PFSK-1 (cell line): ENCODE data around the gene GNRH2.

ENCODE experiments used
- POLR2AphosphoS5 ChIP-seq: IDR thresholded peaks from 2 replicates; pipeline ENCODE4 v1.6.1; 2012; ENCODE audit warnings: low read depth, mild to moderate bottlenecking, control low read depth, low read length, moderate library complexity
- SIN3A ChIP-seq: IDR thresholded peaks from 2 replicates; pipeline ENCODE4 v1.6.1; 2012; ENCODE audit warnings: mild to moderate bottlenecking, low read length, moderate library complexity, borderline replicate concordance; ENCODE audit not compliant: insufficient read depth
- TAF1 ChIP-seq: IDR thresholded peaks from 2 replicates; pipeline ENCODE4 v1.6.1; 2012; ENCODE audit warnings: low read length, control low read depth, borderline replicate concordance; ENCODE audit not compliant: insufficient read depth
- TF ChIP-seq, protein P1 (sequence below), 2 experiments: IDR thresholded peaks; 2 replicates each; pipeline versions ENCODE4 v1.6.1 to v1.8.0; 2011 to 2012; ENCODE audit warnings: low read depth in 2 of 2, low read length in 2 of 2, control low read depth in 1 of 2, inconsistent platforms in 1 of 2, mild to moderate bottlenecking in 1 of 2, moderate library complexity in 1 of 2; ENCODE audit not compliant: insufficient read depth in 1 of 2

DNA sequence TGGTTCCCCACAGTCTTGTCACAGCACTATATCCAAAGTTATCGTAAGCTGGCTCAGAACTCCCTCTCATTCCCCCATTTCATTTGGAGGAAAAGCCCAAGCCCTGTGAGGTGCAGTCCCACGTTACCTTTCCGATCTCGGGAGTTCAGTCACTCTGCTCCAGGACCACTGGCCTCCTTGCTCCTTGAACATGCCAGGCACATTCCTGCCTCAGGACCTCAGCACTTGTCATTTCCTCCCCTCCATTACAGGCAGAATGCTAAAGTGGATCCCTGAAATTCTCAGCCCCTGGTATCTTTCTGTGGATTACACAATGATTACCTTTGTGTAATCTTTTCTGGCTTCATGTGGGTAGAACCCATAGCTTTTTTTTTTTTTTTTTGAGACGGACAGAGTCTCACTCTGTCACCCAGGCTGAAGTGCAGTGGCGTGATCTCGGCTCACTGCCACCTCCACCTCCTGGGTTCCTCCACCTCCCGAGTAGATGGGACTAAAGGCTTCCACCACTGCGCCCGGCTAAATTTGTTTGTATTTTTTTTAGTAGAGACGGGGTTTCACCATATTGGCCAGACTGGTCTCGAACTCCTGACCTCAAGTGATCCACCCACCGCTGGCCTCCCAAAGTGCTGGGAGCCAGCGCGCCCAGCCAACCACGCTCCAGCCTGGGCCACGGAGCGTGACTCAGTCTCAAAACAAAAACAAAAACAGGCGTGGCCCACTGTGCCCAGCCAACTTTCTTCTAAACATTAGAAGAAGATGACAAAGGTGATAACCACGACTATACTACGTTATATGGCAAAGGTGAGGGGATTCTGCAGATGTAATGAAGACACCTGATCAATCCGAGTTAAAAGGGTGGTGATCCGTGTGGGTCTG is 24.0 kb downstream of the GNRH2 start:
- TF ChIP-seq POLR2AphosphoS5 = no peak
- TF ChIP-seq TAF1 = no peak
- TF ChIP-seq, protein P1, sequence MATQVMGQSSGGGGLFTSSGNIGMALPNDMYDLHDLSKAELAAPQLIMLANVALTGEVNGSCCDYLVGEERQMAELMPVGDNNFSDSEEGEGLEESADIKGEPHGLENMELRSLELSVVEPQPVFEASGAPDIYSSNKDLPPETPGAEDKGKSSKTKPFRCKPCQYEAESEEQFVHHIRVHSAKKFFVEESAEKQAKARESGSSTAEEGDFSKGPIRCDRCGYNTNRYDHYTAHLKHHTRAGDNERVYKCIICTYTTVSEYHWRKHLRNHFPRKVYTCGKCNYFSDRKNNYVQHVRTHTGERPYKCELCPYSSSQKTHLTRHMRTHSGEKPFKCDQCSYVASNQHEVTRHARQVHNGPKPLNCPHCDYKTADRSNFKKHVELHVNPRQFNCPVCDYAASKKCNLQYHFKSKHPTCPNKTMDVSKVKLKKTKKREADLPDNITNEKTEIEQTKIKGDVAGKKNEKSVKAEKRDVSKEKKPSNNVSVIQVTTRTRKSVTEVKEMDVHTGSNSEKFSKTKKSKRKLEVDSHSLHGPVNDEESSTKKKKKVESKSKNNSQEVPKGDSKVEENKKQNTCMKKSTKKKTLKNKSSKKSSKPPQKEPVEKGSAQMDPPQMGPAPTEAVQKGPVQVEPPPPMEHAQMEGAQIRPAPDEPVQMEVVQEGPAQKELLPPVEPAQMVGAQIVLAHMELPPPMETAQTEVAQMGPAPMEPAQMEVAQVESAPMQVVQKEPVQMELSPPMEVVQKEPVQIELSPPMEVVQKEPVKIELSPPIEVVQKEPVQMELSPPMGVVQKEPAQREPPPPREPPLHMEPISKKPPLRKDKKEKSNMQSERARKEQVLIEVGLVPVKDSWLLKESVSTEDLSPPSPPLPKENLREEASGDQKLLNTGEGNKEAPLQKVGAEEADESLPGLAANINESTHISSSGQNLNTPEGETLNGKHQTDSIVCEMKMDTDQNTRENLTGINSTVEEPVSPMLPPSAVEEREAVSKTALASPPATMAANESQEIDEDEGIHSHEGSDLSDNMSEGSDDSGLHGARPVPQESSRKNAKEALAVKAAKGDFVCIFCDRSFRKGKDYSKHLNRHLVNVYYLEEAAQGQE (IDR thresholded peaks at IDR 0.05; ENCODE audit: insufficient read depth in 1 of 2, low read depth in 2 of 2, low read length in 2 of 2) = no peak
- TF ChIP-seq SIN3A = no peak
